Common myeloid progenitor, CD34-positive (primary cell): Measurements from ENCODE around the gene ABRAXAS1.

Experiments
- CTCF ChIA-PET: fragments of 350-600 bp; sonication (Branson Sonifier 250); formaldehyde crosslinking; loops from one replicate; lab custom pipeline; 2021; ENCODE audit warnings: antibody characterized with exemption; lab: Charles Lee
- POLR2A ChIA-PET: fragments of 350-600 bp; sonication (Branson Sonifier 250); formaldehyde crosslinking; loops from one replicate; lab custom pipeline; 2021; ENCODE audit warnings: antibody characterized with exemption; lab: Charles Lee
- DNase-seq, 3 donors: peaks; one replicate each; pipeline versions ENCODE4 v3.0.0 to v3.0.0-alpha.2; 2013
- H3K27ac ChIP-seq, 2 experiments: 1 replicate in 1 of 2; 2 replicates in 1 of 2; pipeline ENCODE4 v1.7.0; 2013; ENCODE audit warnings: inconsistent platforms in 2 of 2, low read length in 2 of 2, mild to moderate bottlenecking in 2 of 2, low read depth in 1 of 2, moderate library complexity in 1 of 2; ENCODE audit not compliant: severe bottlenecking in 2 of 2, insufficient read depth in 1 of 2, poor library complexity in 1 of 2
- H3K27me3 ChIP-seq, 5 experiments: replicated peaks in 2 of 5; 1 replicate in 3 of 5; 2 replicates in 2 of 5; pipeline versions ENCODE4 v1.6.1 to v1.7.0; 2013; ENCODE audit warnings: low read length in 4 of 5, mild to moderate bottlenecking in 2 of 5, moderate library complexity in 2 of 5, inconsistent platforms in 1 of 5; ENCODE audit not compliant: insufficient read depth in 5 of 5, control insufficient read depth in 4 of 5
- H3K36me3 ChIP-seq, 4 experiments: 1 replicate in 2 of 4; 2 replicates in 2 of 4; pipeline versions ENCODE4 v1.6.1 to v1.7.0; 2013; ENCODE audit warnings: low read length in 3 of 4, control low read depth in 1 of 4, mild to moderate bottlenecking in 1 of 4; ENCODE audit not compliant: control insufficient read depth in 4 of 4, insufficient read depth in 4 of 4
- H3K4me1 ChIP-seq, 4 experiments: 1 replicate in 3 of 4; 2 replicates in 1 of 4; pipeline versions ENCODE4 v1.6.1 to v1.7.1; 2013; ENCODE audit warnings: low read length in 3 of 4, mild to moderate bottlenecking in 3 of 4, control low read depth in 1 of 4, inconsistent platforms in 1 of 4, moderate library complexity in 1 of 4; ENCODE audit not compliant: control insufficient read depth in 4 of 4, insufficient read depth in 4 of 4; ENCODE audit errors: control extremely low read depth in 1 of 4
- H3K4me3 ChIP-seq, 7 experiments: 1 replicate in 4 of 7; 2 replicates in 3 of 7; pipeline versions ENCODE4 v1.5.1 to v1.7.0; 2013; ENCODE audit warnings: mild to moderate bottlenecking in 7 of 7, low read length in 6 of 7, moderate library complexity in 6 of 7, inconsistent platforms in 2 of 7, low read depth in 2 of 7, control low read depth in 1 of 7; ENCODE audit not compliant: insufficient read depth in 4 of 7, control insufficient read depth in 1 of 7; ENCODE audit errors: extremely low read depth in 1 of 7
- H3K9me3 ChIP-seq, 5 experiments: 1 replicate in 4 of 5; 2 replicates in 1 of 5; pipeline versions ENCODE4 v1.6.1 to v1.7.1; 2013; ENCODE audit warnings: low read length in 4 of 5, mild to moderate bottlenecking in 2 of 5, inconsistent platforms in 1 of 5, low read depth in 1 of 5, moderate library complexity in 1 of 5; ENCODE audit not compliant: control insufficient read depth in 4 of 5, insufficient read depth in 2 of 5; ENCODE audit errors: control extremely low read depth in 1 of 5
- WGBS: methylation state at CpG from one replicate; pipeline ENCODE4 v1.1.5; 2013; ENCODE audit not compliant: insufficient coverage; 5-methylcytosine and 5-hydroxymethylcytosine counted together

Gene ABRAXAS1

GRCh38 chr4:83490876-83491450 lies 6.1 kb upstream of the ABRAXAS1 start:
- peaks cover 0 to under 1% (median 0%) of the 10 kb centered on the region in 4 experiments for H3K4me1 ChIP-seq
- no CpG with 5 or more reads among the region's 1 CpG for WGBS
- no peaks in the 10 kb centered on the region for H3K36me3 ChIP-seq
- no peak overlapping the region for H3K27ac ChIP-seq
- DNase-seq: peak; percentile 47 to 58 (median 57)
- no peak overlapping the region for H3K4me3 ChIP-seq
- H3K9me3 ChIP-seq: no peaks in the 10 kb centered on the region
- ChIA-PET POLR2A (no interaction called here), CTCF (interaction anchor here (0.9 to 1.7 kb wide), 5 partner anchors 7 to 147 kb away, joined by 3 to 6 read pairs (median 3); partner anchors contain the start of gene GPAT3)
- H3K27me3 ChIP-seq: no peaks in the 10 kb centered on the region

DNA sequence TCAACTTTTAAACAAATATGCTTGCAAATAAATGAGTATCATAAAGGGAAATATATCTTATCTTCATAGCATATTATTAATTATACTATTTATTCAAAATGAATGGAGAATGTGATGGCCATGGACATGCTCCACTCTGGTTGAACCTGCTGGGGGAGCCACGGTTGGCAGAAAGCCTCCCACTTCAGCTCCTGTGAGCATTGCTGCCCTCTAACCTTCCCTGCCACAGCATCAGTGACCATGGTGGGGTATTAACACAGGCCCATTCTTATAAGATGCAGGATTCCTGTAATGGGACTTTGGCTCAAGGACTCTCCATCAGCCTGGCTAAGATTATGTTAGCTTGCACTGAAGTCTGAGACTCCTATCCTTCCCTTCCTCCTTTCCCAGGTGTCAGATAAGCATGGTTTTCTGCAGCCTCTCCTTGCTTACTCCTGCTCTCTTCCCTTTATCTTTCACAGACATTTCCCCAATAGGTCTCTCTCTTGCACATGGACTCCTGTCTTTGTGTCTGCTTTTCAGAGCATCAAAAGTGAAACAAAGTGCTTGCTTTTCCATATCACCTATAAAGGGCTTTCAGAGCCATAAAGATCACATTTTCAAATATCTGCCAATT lies 4.9 kb upstream of the ABRAXAS1 start:
- no peaks in the 10 kb centered on the region for H3K27me3 ChIP-seq
- H3K4me1 ChIP-seq: peaks cover 4 to 8% (median 8%) of the 10 kb centered on the region in 4 experiments
- no CpG with 5 or more reads among the region's 1 CpG for WGBS
- H3K27ac ChIP-seq: no peak overlapping the region
- CTCF ChIA-PET: interaction anchor here (0.9 to 1.2 kb wide), 2 partner anchors 8 to 15 kb away, joined by 3 read pairs; no protein-coding TSS in a partner anchor
- H3K9me3 ChIP-seq: no peaks in the 10 kb centered on the region
- H3K36me3 ChIP-seq: no peaks in the 10 kb centered on the region
- DNase-seq: no peak
- POLR2A ChIA-PET: interaction anchor here (0.6 kb wide), 1 partner anchor 1289 kb away, joined by 4 read pairs; no protein-coding TSS in a partner anchor
- no peak overlapping the region for H3K4me3 ChIP-seq

DNA sequence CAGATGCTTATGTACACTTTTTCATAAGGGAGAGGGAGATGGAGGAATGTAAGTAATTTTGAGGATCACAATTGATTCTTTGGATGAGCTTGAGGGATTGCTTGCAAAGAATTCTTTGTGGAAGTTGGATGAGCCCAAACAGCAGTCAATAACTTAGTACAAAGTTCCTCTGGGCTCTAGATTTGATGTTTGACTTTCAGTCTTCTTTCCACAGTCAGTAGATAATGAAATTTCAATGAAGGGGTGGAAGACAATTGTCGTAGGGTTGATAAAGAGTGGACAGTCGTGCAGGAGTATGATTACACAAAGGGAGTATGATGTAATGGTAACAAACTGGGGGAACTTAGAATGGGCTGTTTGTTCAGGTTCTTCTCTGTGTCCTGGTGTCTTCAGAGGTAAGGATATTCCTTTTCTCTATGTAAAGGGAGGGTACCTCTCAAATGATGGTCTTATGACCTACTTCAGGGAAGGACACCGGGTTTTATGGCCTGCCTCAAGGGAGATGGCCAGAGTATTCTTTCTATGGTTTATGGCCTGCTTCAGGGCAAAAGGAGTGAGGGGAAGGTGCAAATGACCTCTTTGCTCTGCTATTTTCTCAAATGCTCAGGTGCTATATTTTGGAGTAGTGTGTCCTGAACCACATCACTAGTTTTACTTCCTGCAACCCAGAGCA lies 1.7 kb upstream of the ABRAXAS1 start:
- no peak overlapping the region for H3K4me3 ChIP-seq
- H3K4me1 ChIP-seq: peaks cover 10 to 16% (median 15%) of the 10 kb centered on the region in 4 experiments
- CTCF ChIA-PET: interaction anchor here (1.2 to 1.5 kb wide), 3 partner anchors 11 to 159 kb away, joined by 3 to 4 read pairs (median 4); no protein-coding TSS in a partner anchor
- no peak for DNase-seq
- no peaks in the 10 kb centered on the region for H3K9me3 ChIP-seq
- POLR2A ChIA-PET: no interaction called here
- H3K27me3 ChIP-seq: no peaks in the 10 kb centered on the region
- WGBS: 100% methylated on average over 3 of the region's 3 CpGs
- H3K36me3 ChIP-seq: peaks cover 0 to 2% (median 0%) of the 10 kb centered on the region in 4 experiments
- no peak overlapping the region for H3K27ac ChIP-seq

DNA sequence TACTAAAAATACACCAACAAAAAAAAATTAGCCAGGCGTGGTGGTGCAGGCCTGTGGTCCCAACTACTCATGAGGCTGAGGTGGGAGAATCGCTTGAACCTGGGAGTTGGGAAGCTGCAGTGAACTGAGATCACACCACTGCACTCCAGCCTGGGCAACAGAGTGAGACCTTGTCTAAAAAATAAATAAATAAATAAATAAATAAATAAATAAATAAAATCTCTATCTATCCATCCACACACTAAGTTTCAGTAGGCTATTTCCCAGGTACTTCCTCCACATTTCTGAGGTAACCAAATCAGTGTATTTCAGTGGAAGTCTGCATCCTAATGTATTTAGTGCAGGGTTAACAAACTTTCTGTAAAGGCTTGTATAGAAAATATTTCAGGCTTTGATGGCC lies 10.9 kb downstream of the ABRAXAS1 start:
- ChIA-PET CTCF (no interaction called here), POLR2A (no interaction called here)
- peaks cover 15 to 25% (median 20%) of the 10 kb centered on the region in 4 experiments for H3K36me3 ChIP-seq
- no peaks in the 10 kb centered on the region for H3K9me3 ChIP-seq
- no peak overlapping the region for H3K4me3 ChIP-seq
- DNase-seq: no peak
- no peaks in the 10 kb centered on the region for H3K27me3 ChIP-seq
- no peaks in the 10 kb centered on the region for H3K4me1 ChIP-seq
- no peak overlapping the region for H3K27ac ChIP-seq
- WGBS: no CpG with 5 or more reads among the region's 2 CpGs

DNA sequence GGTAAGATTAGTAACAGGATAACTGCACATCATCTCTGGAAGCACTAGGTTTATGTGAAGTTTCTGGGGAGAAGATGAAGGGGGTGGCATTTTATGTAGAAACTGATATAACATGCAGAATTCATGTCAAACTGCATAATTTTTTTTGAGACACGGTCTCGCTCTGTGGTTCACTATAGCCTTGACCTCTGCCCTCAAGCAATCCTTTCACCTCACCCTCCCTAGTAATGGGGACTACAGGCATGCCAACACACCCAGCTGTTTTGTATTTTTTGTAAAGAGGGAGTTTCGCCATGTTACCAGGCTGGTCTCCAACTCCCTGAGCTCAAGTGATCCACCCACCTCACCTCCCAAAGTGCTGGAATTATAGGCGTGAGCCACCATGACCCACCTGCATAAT lies 11.5 kb downstream of the ABRAXAS1 start:
- no peak overlapping the region for H3K27ac ChIP-seq
- no peaks in the 10 kb centered on the region for H3K4me1 ChIP-seq
- DNase-seq: no peak
- H3K4me3 ChIP-seq: no peak overlapping the region
- WGBS: 85% methylated on average over 4 of the region's 4 CpGs
- H3K36me3 ChIP-seq: peaks cover 16 to 25% (median 20%) of the 10 kb centered on the region in 4 experiments
- H3K9me3 ChIP-seq: no peaks in the 10 kb centered on the region
- H3K27me3 ChIP-seq: no peaks in the 10 kb centered on the region
- CTCF ChIA-PET: interaction anchor here (1.1 kb wide), 1 partner anchor 166 kb away, joined by 3 read pairs; no protein-coding TSS in a partner anchor
- POLR2A ChIA-PET: no interaction called here

GRCh38 chr4:83456184-83456501 lies 28.8 kb downstream of the ABRAXAS1 start:
- H3K36me3 ChIP-seq: peaks cover 4 to 44% (median 30%) of the 10 kb centered on the region in 4 experiments
- no peaks in the 10 kb centered on the region for H3K9me3 ChIP-seq
- no peak for DNase-seq
- whole genome bisulfite sequencing: 0% methylated on average over 3 of the region's 7 CpGs
- CTCF ChIA-PET: interaction anchor here (2.5 kb wide), 1 partner anchor 172 kb away, joined by 6 read pairs; the partner anchor contains the start of gene COQ2
- POLR2A ChIA-PET: interaction anchor here (0.6 kb wide), 1 partner anchor 94 kb away, joined by 3 read pairs; no protein-coding TSS in a partner anchor
- peaks cover 9 to 30% (median 26%) of the 10 kb centered on the region in 4 experiments for H3K4me1 ChIP-seq
- no peaks in the 10 kb centered on the region for H3K27me3 ChIP-seq
- H3K4me3 ChIP-seq: peak overlapping the region; percentile 74 to 96 (median 93)
- peak overlapping the region; percentile 96 to 98 for H3K27ac ChIP-seq
